Epithelial cell of proximal tubule (primary cell): ENCODE data around the gene KHDC1. TPM values are rescaled to one million over a fixed set of nuclear protein-coding genes. Genes with fewer than 3 reads are reported as not detected.

Source experiments
- DNase-seq: peaks from one replicate; pipeline ENCODE4 v3.0.0-alpha.2; 2011; ENCODE audit warnings: low read depth
- H3K4me3 ChIP-seq: 2 replicates; pipeline ENCODE4 v1.5.1; 2011; ENCODE audit warnings: low read depth, mild to moderate bottlenecking, low read length
- CTCF ChIP-seq: conservative IDR thresholded peaks from 2 replicates; pipeline ENCODE4 v1.5.1; 2012; ENCODE audit warnings: low read depth, mild to moderate bottlenecking, low read length
- total RNA-seq: library from RNA; depleted of rRNA; stranded (reverse); fragments of >200 nt; gene quantifications from 2 replicates; pipeline ENCODE4 v1.2.3, GENCODE V29; 2015

KHDC1 gene
- total RNA-seq, 1 donor from 2014 or later, result 2.3 TPM

GRCh38 chr6:73227606-73228255 is 35.3 kb downstream of the KHDC1 start:
- H3K4me3 ChIP-seq, result no peak overlapping the region
- no peak for TF ChIP-seq CTCF
- no peak for DNase-seq

- DNase-seq, result no peak
- TF ChIP-seq CTCF, result no peak
- H3K4me3 ChIP-seq, result no peak within 1 kb of the TSS
Observed at GRCh38 chr6:73225396-73225795, 37.6 kb downstream of the KHDC1 start, which contains the start of gene KHDC1L. Gene KHDC1L (minus strand): TSS chr6:73225496. CDS start chr6:73225408, 88 bp downstream.

GRCh38 chr6:73216859-73217258 is 46.1 kb downstream of the KHDC1 start:
- DNase-seq, result no peak
- TF ChIP-seq CTCF, result no peak
- no peak overlapping the region for H3K4me3 ChIP-seq

GRCh38 chr6:73209117-73209516 is 53.9 kb downstream of the KHDC1 start:
- no peak for DNase-seq
- H3K4me3 ChIP-seq, result no peak overlapping the region
- TF ChIP-seq CTCF, result no peak

GRCh38 chr6:73207221-73207837 is 55.7 kb downstream of the KHDC1 start:
- no peak for TF ChIP-seq CTCF
- DNase-seq, result no peak
- no peak overlapping the region for H3K4me3 ChIP-seq

GRCh38 chr6:73204252-73204651 is 58.7 kb downstream of the KHDC1 start:
- no peak for TF ChIP-seq CTCF
- no peak overlapping the region for H3K4me3 ChIP-seq
- no peak for DNase-seq

GRCh38 chr6:73203098-73203497 is 59.9 kb downstream of the KHDC1 start:
- TF ChIP-seq CTCF, result no peak
- no peak for DNase-seq

More at GRCh38 chr6:73203098-73203497, 59.9 kb downstream of the KHDC1 start:
- H3K4me3 ChIP-seq, result no peak overlapping the region
